KMS-11 (cell line): Measurements from ENCODE around the gene PRG2.

Experiments used
- H2AFZ ChIP-seq: fragments of 200-600 bp; sonication (generic); 2 replicates; pipeline ENCODE4 v1.6.1; 2016; ENCODE audit warnings: antibody characterized with exemption, mixed run types, low read depth
- H3K27ac ChIP-seq: fragments of 200-600 bp; sonication (generic); 2 replicates; pipeline ENCODE4 v1.6.1; 2016; ENCODE audit warnings: mild to moderate bottlenecking, mixed run types
- H3K27me3 ChIP-seq: fragments of 200-600 bp; sonication (generic); 2 replicates; pipeline ENCODE4 v1.6.1; 2017; ENCODE audit warnings: mild to moderate bottlenecking, low read depth, mixed run types, moderate library complexity; ENCODE audit not compliant: insufficient read depth
- H3K36me3 ChIP-seq: fragments of 200-600 bp; sonication (generic); 2 replicates; pipeline ENCODE4 v1.6.1; 2017; ENCODE audit warnings: mild to moderate bottlenecking, mixed run types; ENCODE audit not compliant: insufficient read depth
- H3K4me1 ChIP-seq: fragments of 200-600 bp; sonication (generic); 2 replicates; pipeline ENCODE4 v1.6.1; 2016; ENCODE audit warnings: mild to moderate bottlenecking, low read depth, mixed run types; ENCODE audit not compliant: poor library complexity, severe bottlenecking
- H3K4me2 ChIP-seq: fragments of 200-600 bp; sonication (generic); 2 replicates; pipeline ENCODE4 v1.7.0; 2016; ENCODE audit warnings: mild to moderate bottlenecking, mixed run types
- H3K4me3 ChIP-seq: fragments of 200-600 bp; sonication (generic); IDR thresholded peaks from 2 replicates; pipeline ENCODE4 v1.6.1; 2017; ENCODE audit warnings: low read depth, low read length, mixed read lengths; ENCODE audit not compliant: insufficient read depth
- H3K79me2 ChIP-seq: fragments of 200-600 bp; sonication (generic); 2 replicates; pipeline ENCODE4 v1.6.1; 2016; ENCODE audit warnings: low read depth, mixed run types; ENCODE audit not compliant: insufficient read depth
- H3K9ac ChIP-seq: fragments of 200-600 bp; sonication (generic); 2 replicates; pipeline ENCODE4 v1.6.1; 2016; ENCODE audit warnings: mild to moderate bottlenecking, mixed run types
- H4K20me1 ChIP-seq: fragments of 200-600 bp; sonication (generic); 2 replicates; pipeline ENCODE4 v1.6.1; 2016; ENCODE audit warnings: mild to moderate bottlenecking, mixed run types; ENCODE audit not compliant: insufficient read depth
- CTCF ChIP-seq: fragments of 200-600 bp; sonication (generic); conservative IDR thresholded peaks from 2 replicates; pipeline ENCODE4 v1.6.1; 2017; ENCODE audit warnings: low read depth, mild to moderate bottlenecking, antibody characterized with exemption, low read length, moderate library complexity, mixed read lengths

Gene PRG2

GRCh38 chr11:57358543-57358961, 31.9 kb downstream of the PRG2 start:
- Histone ChIP-seq H2AFZ (no peak overlapping the region), H3K27me3 (no peaks in the 10 kb centered on the region), H3K79me2 (no peaks in the 10 kb centered on the region), H3K27ac (no peak overlapping the region), H3K4me2 (no peak overlapping the region), H3K9ac (no peak overlapping the region), H3K4me3 (no peak overlapping the region), H4K20me1 (no peaks in the 10 kb centered on the region), H3K36me3 (no peaks in the 10 kb centered on the region), H3K4me1 (no peaks in the 10 kb centered on the region)
- TF ChIP-seq CTCF, result no peak

DNA sequence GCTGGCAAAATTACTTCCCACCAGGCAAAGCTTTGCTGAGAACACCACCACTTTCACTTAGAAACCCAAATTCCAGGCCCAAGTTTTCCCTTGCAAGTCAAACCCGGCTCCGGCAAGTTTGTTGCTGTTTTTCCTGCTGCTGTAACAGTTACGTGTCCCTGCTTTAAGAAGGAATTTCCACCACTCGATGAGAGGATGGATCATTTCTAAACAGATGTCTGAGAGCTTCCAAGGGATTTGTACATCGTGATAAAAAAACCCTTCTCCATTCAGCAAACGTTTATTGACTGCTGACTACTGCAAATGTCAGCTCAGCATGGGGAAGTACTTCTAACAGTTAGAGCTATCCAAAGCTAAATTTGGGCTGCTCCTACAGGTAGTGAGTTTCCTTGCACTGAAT, 32.6 kb downstream of the PRG2 start:
- H4K20me1 ChIP-seq, result no peaks in the 10 kb centered on the region
- no peak overlapping the region for H3K4me2 ChIP-seq
- H3K4me3 ChIP-seq, result no peak overlapping the region
- H3K4me1 ChIP-seq, result no peaks in the 10 kb centered on the region
- H3K27me3 ChIP-seq, result no peaks in the 10 kb centered on the region
- no peaks in the 10 kb centered on the region for H3K36me3 ChIP-seq
- H2AFZ ChIP-seq, result no peak overlapping the region
- no peak for TF ChIP-seq CTCF
- no peak overlapping the region for H3K27ac ChIP-seq
- H3K79me2 ChIP-seq, result no peaks in the 10 kb centered on the region
- no peak overlapping the region for H3K9ac ChIP-seq

GRCh38 chr11:57357310-57357709, 33.1 kb downstream of the PRG2 start:
- no peak overlapping the region for H3K27ac ChIP-seq
- H3K4me3 ChIP-seq, result no peak overlapping the region
- no peak for TF ChIP-seq CTCF
- no peak overlapping the region for H3K4me2 ChIP-seq
- no peaks in the 10 kb centered on the region for H3K36me3 ChIP-seq
- H4K20me1 ChIP-seq, result no peaks in the 10 kb centered on the region
- no peak overlapping the region for H3K9ac ChIP-seq
- no peaks in the 10 kb centered on the region for H3K79me2 ChIP-seq
- no peak overlapping the region for H2AFZ ChIP-seq
- H3K4me1 ChIP-seq, result no peaks in the 10 kb centered on the region
- H3K27me3 ChIP-seq, result no peaks in the 10 kb centered on the region

DNA sequence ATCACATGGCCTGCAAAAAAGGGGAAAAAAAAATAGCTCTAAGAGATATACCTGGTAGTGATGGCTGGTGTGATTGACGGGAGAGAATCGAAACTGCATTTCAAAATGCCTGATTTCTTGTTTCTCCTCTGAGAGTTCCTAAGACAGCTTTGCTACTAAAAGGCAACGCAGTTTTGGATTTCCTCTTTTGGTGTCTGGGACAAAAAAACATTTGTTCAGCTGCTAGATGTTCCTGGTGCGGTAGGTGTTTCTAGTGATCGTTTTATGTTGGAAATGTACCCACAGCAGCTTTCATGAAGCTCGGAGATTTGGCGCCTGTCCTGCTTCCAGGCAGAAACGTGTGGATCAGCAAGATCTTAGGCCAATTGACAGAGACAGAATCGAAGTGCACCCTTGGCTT, 34.2 kb downstream of the PRG2 start:
- Histone ChIP-seq H3K79me2 (no peaks in the 10 kb centered on the region), H3K27ac (no peak overlapping the region), H3K4me1 (no peaks in the 10 kb centered on the region), H3K9ac (no peak overlapping the region), H4K20me1 (no peaks in the 10 kb centered on the region), H3K27me3 (no peaks in the 10 kb centered on the region), H3K4me2 (no peak overlapping the region), H3K36me3 (no peaks in the 10 kb centered on the region), H2AFZ (no peak overlapping the region), H3K4me3 (no peak overlapping the region)
- no peak for TF ChIP-seq CTCF

DNA sequence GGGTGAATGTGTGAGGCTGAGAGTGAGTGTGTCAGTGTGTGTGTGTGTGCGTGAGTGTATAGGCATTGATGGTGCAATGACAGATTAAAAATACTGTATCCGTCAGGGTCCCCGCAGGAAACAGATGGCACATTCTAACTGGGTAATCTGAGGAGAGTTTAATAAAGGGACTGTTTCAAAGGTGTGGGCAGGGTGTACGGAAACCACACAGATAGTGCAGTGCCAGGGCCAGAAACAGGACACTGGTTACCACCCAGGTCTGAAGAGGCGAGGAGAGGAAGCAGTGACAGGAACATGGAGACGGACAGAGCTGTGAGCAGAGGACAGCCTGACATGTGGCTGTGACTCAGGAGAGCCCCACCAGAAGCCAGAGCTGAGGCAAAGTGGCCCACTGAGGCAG, 35.8 kb downstream of the PRG2 start:
- H3K79me2 ChIP-seq, result no peaks in the 10 kb centered on the region
- no peak overlapping the region for H3K9ac ChIP-seq
- no peaks in the 10 kb centered on the region for H3K36me3 ChIP-seq
- no peaks in the 10 kb centered on the region for H3K27me3 ChIP-seq
- no peak overlapping the region for H3K4me3 ChIP-seq
- TF ChIP-seq CTCF, result no peak
- H3K4me1 ChIP-seq, result no peaks in the 10 kb centered on the region
- no peaks in the 10 kb centered on the region for H4K20me1 ChIP-seq
- no peak overlapping the region for H3K4me2 ChIP-seq
- H2AFZ ChIP-seq, result no peak overlapping the region
- no peak overlapping the region for H3K27ac ChIP-seq
